Measurements from ENCODE around the gene AKNA.

DNA sequence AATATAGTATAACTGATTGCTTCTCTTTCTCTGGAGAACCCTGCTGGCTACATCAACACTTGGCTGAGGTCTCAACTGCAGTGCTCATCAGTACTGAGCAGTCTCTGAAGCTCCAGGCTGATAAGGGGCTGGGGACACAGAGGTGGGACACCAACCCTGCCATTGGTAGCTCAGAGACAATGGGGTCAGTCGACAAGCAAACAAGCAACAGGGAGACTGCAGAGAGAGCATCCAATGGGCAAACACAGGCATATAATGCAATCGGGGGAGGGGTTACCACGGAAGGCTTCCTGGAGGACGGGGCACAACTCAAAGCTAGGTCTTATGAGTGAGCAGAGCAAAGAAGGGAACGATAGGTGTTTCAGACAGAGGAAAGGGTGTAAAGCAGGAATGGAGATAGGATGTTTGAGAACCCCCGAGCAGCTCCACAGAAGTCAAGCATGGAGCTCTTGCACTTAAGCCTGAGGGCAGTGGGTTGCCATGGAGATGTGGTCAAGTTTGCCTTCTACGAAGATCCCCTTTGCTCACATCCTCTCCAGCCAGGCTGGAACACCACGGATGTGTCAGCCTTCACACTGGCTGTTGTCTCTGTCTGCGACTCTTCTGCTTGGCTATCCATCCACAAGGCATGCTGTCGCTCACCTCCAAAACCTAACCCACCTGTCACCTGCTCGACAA, 21.5 kb upstream of the AKNA start:
- TF ChIP-seq, protein P1, sequence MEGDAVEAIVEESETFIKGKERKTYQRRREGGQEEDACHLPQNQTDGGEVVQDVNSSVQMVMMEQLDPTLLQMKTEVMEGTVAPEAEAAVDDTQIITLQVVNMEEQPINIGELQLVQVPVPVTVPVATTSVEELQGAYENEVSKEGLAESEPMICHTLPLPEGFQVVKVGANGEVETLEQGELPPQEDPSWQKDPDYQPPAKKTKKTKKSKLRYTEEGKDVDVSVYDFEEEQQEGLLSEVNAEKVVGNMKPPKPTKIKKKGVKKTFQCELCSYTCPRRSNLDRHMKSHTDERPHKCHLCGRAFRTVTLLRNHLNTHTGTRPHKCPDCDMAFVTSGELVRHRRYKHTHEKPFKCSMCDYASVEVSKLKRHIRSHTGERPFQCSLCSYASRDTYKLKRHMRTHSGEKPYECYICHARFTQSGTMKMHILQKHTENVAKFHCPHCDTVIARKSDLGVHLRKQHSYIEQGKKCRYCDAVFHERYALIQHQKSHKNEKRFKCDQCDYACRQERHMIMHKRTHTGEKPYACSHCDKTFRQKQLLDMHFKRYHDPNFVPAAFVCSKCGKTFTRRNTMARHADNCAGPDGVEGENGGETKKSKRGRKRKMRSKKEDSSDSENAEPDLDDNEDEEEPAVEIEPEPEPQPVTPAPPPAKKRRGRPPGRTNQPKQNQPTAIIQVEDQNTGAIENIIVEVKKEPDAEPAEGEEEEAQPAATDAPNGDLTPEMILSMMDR (IDR thresholded peaks at IDR 0.05) = no peak
- no peak for TF ChIP-seq EZH2 (IDR thresholded peaks at IDR 0.05; ENCODE audit: borderline replicate concordance, insufficient read depth, low read depth, low read length, poor library complexity, severe bottlenecking)
